Hepatocyte (in vitro differentiated cells): ENCODE measurements around the gene SHC3.

Experiments
- CTCF ChIP-seq: fragments of 200-600 bp; sonication (generic); IDR thresholded peaks from 2 replicates; pipeline ENCODE4 v1.5.1; 2016; ENCODE audit warnings: antibody characterized with exemption, mild to moderate bottlenecking; ENCODE audit not compliant: poor library complexity
- EZH2phosphoT487 ChIP-seq: fragments of 200-600 bp; sonication (generic); IDR thresholded peaks from one replicate; pipeline ENCODE4 v1.6.1; 2018; ENCODE audit warnings: antibody characterized with exemption, mild to moderate bottlenecking, low read depth, moderate library complexity; ENCODE audit not compliant: unreplicated experiment, severe bottlenecking

- no peak for TF ChIP-seq EZH2phosphoT487
- no peak for TF ChIP-seq CTCF
Observed at GRCh38 chr9:89165341-89165740, 13.3 kb downstream of the SHC3 start.
